Posterior cingulate gyrus (tissue), 11 donors: ENCODE data around the gene IGIP.

Source experiments
- DNase-seq, 10 donors: peaks; one replicate each; pipeline versions ENCODE4 v3.0.0 to v3.0.0-alpha.2; 2020 to 2021; ENCODE audit warnings: mixed read lengths in 3 of 10
- intact Hi-C: fragments of 100-400 bp; cut with DNase I; formaldehyde crosslinking; loops from one replicate; pipeline ENCODE4 v1.15.1; 2023

Gene IGIP

DNA sequence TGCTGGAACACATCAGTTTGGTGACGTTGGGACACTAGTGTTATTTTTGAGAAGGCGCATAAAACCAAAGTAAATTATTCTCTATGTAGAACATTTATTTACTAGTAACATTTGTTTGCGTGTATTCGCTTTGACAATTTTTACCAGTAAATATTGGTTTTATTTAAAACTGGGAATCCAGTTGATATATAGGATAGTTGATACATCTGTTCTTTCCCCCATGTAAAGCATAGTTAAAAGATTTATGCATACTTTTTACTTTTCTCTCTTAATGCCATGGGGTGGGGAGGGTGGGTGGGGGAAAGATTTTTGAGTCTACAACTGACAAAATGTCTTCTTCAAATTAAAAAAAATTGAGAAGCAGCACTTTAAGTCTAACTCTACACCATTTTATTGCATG lies at the start of gene IGIP:
TSS of gene IGIP (plus strand) at position 301 of the 400 bp plus-strand sequence. CDS start 2,540 bp downstream, outside the sequence.
- no peak for DNase-seq
- intact Hi-C loops = no loop called here

DNA sequence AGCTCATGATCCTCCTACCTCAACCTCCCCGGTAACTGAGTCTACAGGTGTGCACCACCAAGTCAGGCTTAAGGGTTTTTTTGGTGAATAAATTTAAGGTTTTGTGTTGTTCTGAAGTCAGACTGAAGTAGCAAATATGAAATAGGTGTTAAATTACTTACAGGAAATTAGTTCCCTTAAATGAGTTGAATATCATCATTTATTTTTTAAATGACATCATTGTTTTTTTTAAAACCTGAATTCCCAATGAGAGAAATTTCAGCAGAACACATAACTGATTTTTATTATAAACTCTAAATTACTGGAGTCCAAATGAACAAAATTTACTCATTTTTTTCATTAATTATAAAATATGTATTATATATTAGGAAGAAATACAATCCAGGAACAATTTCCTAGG lies 49.6 kb upstream of the IGIP start:
- DNase-seq = no peak
- intact Hi-C loops = no loop called here

DNA sequence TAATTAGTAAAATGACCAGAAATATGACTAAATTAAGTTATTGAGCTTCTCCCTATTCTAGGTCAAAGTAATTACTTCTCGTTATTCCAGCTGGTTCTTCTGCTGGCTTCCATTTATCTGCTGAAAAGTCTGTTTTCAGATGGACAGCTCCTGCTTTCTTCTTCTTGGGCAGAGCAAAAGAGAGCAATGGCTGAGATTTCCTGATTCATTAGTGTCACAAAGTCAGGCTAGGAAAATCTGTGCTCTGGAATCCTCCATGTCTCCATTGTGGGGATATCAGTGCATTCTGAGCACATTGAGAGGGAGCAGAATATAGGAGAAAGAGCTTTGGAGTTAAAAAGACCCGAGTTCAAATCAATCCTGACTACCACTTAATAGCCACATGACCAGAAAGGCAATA lies 48.9 kb upstream of the IGIP start:
- intact Hi-C loops = no loop called here
- no peak for DNase-seq

DNA sequence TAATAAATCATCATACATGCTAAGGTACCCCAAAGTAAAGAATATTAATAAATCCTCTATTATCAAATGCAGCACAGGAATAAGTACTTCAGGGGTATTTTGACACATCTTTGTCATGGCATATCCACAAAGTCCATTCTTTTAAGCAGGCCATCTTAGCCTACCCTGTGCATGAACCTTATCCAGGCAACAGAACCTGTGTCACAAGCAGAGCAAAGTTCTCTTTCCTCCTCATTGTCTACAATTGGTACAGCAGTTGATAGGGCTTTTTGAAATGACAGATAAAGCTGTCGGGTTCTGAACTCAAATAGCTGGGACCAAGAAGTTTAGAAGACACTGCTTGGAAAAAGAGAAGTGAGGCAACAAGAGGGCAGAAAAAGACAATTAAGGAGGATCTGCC lies 42.6 kb upstream of the IGIP start:
- no peak for DNase-seq
- intact Hi-C loops = no loop called here

DNA sequence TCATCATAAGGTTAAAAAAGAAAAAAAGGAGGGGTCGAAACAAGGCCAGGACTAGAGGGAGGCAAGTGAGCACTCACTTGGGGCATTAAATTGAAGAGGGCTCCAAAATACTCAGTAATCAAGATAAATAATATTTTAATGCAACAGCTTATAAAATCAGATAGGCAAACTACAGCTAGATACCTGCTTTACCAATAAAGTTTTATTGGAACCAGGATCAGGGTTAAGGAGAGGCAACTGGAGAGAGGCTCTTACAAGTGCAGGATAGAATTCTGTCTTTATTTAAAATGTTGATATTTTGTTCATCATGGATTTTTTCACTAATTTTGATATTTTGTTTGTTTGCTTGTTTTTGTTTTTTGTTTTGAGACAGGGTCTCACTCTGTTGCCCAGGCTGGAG lies 42.1 kb upstream of the IGIP start:
- intact Hi-C loops = no loop called here

DNA sequence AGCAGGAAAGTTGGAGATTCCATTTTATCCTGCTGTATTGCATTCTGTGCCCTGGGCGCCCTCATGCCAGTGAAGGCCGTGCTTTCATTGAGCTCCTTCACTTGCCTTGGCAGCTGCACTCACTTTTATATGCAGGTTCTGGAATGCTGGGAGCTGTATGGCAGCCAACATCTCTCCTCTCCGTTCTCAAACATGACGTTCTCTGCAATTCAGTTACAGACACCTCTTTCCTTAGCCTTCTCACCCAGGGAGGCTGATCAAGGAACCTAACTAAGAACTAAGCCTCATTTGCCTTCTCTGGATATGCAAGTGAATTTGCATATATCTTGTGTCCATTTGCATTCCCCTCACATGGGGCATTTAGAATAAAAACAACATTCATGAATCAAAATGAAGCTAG lies 41.2 kb upstream of the IGIP start:
- intact Hi-C loops = no loop called here

More for the DNA sequence above, 42.1 kb upstream of the IGIP start:
- DNase-seq = no peak

DNA sequence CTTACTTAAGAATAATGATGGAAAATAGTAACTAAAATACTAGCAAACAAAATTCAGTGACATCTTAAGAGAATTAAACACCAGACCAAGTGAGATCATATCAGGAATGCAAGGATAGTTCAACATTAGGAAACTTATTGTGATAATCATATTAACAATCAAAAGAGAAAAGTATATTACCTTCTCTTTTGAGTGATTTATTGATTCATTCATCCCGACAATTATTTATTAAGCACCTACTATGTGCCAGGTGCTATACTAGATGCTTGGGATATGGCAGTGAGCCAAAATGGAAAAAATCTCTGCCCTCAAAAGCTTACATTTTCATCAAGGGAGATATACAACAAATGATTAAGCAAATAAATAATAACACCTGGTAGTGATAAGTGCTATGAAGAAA lies 35.5 kb upstream of the IGIP start:
- intact Hi-C loops = no loop called here
- no peak for DNase-seq

More for the DNA sequence above, 41.2 kb upstream of the IGIP start:
- peak in 6 of 10 donors; percentile 8 to 82 (median 27) for DNase-seq

DNA sequence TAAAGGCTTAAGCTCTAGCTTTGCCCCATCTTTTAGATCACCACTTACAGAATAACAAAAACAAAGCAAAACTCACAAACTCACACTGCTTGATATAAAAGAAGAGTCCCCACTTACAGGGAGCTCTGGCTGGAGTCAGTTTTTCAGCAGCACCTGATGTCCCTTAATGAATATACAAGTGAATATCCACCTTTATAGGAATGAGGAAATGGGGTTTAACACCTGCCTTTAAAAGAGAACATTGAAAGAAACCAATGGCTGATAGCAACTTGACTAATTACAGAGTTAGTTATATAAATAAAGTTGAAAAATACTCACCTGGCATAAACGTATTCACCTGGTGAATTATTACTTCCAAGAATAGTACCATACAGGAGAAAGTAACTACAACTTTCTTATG lies 32.6 kb upstream of the IGIP start:
- no peak for DNase-seq
- intact Hi-C loops = no loop called here

DNA sequence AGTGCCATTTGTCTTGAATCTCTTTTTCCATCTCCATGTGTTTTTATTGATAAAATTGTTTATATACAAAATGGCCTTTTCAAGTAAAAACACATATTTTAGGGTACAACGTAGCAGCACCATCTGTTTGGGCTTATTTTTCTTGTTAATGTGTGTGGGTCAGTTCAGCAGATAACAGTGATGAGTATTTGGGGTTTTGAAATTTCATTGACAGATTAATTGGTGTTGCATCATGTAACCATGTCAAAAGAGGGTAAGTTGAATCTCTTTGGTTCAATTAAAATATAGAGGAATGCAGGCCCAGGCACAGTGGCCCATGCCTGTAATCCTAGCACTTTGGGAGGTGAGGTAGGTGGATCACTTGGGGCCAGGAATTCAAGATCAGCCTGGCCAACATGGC lies 31.9 kb upstream of the IGIP start:
- intact Hi-C loops = no loop called here
- no peak for DNase-seq

DNA sequence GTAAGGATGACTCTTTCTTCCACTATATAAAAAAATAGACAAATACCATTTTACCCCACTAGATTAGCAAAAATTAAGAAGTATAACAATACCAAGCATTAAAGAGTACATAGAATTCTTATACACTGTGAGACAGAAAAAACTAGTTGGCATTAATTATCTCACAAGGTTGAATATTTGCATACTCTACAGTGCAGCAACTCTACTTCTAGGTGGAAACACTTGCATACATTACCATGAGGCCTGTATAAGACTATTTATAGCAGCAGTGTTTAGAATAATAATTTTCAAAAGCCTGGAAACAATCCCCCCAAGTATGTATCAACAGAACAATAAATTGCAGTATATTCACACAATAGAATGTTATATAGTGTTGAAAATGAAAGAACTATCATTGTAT lies 30.8 kb upstream of the IGIP start:
- intact Hi-C loops = no loop called here
- no peak for DNase-seq

DNA sequence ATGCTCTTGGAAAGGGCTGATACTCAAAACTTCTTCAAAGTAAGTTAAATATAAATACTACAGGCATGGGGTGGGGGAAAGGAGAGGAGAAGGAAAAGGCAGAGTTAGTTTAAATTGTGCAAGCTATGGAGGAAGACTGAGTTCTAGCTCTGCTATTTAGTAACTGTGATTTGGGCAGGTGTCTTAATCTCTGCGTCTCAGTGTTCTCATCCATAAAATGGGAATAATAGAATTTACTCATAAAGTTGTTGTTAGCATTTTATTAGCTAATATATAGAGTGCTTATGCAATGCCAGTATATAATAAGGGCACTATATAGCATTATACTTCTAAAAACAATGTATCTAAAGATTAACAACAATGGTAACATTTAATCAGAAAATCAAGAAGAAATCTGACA lies 24.6 kb upstream of the IGIP start:
- no peak for DNase-seq
- intact Hi-C loops = no loop called here

DNA sequence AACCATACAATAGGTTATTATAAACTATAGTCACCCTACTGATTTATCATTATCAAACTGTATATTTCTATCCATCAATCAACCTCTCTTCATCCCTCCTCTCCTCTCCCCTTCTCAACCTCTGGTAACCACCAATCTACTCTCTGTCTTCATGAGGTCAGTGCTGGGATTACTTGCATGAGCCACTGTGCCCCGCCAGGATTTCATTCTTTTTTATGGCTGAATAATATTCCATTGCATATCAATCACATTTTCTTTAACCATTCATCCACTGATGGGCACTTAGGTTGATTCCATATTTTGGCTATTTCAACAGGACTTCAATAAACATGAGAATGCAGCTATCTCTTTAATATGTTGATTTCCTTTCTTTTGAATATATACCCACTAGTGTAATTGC lies 22.6 kb upstream of the IGIP start:
- DNase-seq = no peak
- intact Hi-C loops = no loop called here

DNA sequence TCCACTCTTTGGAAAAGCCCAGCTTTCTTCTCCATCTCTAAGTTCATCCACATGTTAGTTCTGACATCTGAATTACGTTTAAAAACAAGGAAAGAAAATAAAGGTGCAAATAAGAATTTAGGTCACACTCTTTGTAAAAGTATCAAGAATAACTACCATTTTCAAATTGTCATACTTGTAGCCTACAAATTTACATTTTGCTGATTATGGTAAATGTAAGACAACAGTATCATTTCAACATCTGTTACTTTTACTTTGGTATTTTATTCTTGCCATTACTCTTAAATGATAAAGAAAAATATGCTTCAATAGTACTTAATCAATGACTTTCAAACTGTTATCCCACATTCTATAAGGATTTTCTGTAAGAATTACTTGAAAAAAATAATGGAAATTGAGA lies 21.6 kb upstream of the IGIP start:
- intact Hi-C loops = no loop called here

DNA sequence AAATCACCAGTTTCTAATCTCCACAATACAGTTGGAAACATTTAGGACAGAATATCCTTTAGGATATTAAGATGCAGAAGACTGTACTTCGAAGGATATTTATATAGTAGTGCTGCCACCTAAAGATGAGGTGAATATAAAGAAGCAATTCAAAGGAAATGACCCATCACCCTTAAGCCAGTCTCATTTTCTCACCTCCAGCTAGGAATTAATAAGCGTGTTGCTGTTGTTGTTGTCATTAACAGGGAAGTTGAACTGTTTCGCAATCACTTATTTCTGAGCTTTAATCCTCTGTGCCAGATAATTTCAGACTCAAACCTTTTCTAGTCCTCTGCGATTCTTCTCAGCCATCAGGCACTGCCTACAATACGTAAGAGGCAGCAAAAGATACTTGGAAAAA lies 19.6 kb upstream of the IGIP start:
- no peak for DNase-seq
- intact Hi-C loops = no loop called here

More for the DNA sequence above, 21.6 kb upstream of the IGIP start:
- no peak for DNase-seq

DNA sequence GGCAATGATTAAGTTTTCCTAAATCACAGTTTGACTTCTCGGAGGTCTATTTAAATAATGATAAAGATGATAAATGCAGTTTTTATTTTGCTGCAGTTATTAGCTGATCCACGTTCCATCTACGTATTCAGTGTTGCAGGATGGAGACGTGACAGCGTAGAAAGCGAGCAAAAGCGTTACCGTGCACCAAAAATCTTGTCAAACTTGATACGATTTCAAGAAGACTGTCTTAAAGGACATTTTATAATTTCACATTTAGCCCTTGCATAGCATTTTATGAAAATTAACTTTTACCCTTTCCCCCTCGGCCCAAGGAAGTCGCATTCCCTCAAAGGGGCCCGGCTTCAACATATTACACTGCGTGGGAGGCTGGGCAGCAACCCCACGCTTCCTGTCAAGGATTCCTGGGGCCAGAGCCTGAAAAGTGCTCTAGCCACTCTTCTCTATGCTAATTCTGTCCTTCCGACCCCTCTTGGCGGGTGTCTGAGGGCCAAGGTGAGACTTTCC lies 18.9 kb upstream of the IGIP start:
- intact Hi-C loops = no loop called here
- DNase-seq = no peak

DNA sequence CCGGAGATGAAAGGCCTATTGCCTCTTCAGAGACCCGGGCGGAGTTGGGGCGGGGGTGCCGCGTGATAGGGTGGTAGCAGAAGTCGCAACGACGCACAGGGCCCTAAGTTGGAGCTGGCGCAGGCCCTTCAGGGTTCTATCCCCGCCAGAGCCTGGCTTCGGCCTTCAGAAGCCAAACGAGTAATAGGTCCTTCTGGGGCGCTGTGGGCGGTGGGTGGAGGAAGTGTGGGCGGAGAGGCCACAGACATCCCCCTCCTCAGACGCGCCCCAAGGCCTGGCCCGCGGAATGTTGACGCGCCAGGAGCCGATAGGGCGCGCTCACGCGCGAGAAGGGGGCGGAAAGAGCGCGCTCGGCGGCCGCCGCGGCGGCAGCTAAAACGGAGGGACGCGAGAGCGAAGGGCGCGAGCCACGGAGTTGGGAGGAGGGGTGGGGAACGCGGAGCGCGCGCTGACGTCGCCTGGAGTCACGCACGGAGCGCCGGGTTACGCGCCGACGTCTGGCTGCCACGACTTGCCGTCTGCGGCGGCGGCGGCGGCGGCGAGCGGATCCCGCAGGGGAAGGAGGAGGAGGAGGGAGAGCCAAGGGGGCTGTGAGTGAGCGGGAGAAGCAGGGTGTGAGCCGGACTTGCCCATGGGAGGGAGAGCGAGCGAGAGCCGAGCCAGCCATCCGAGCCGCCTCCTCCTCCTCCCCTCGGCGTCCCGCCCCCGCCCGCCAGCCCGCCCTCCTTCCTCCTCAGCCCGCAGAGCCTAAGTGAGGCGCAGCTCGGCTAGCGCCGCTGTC lies 18.2 kb upstream of the IGIP start:
- DNase-seq = peak; percentile 85 to 99 (median 92)
- intact Hi-C loops = no loop called here

DNA sequence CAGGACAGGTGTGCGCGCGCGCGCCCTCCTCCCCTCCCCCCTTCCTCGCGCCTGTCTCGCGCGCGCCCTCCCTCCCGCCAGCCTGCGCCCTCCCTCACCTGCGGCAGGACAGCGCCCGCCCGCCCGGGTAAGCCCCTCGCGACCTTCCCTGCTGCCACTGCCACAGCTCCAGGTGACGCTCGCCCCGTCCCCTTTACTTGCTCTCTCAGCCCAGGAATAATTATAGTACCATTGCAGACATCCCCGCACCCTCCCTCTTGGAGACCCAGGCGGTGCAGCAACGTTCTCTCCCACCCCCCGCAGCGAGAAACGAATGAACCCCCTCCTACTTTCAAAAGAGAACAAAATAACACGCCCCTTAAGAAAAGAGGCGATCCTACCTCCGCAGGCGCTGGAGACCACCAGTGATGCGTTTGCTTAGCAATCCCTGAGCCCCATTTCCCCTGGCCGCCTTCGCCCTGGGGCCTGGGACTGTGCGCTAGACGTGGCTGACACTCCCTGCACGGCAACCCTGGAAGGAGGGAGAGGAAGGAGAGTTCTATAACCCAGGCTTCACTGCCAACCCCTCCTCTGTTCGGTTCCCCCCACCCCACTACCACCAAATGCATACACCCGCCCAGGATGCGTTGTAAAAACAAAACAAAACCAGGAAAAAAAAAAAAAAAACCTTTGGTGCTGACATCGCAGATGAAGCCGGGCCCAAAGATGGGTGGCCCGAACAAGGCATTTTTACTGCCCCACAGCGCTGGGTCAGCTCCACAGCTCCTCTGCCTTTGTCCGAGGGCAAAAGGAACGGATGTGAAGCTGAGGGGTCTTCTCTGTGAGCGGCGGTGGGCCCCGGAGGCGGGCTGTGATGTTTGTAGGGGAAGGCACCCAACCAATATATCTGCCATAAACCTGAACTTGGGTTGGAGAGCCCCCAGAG lies 17.4 kb upstream of the IGIP start:
- intact Hi-C loops = no loop called here
- DNase-seq = peak in 7 of 10 donors; percentile 17 to 80 (median 31)

DNA sequence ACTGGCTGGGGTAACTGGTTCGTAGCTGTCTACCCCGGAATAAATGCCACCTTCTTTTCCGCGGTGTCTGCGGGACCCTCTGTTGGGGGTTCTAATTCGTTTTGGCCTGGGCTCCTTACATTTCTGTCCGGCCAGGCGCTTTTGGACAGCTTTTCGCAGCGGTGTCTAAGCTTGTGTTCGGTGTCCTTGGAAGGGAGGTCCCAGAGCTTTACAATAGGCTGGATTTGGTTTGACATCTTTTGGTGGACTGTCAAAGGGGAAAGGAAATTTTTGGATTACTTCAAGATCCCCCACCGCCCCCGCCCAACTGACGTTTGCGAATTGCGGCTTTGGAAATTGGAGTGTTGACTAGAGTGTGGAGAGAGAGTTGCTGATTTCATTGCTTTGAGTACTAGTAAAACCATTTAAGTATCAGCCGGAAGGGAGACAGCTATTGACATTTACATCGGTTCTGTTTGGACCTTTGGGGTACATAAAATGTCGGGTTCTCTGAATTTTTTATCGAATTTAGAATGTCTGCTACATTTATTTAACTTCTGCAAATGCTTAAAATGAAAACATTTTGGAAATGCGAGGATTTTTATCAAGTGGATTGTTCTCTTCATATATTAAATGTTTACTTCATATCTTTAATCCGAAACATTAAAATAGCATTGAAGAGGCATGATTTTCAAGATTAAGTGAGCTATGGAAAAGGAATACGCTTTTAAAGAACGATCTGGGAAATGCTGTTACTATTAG lies 16.5 kb upstream of the IGIP start:
- DNase-seq = peak in 4 of 10 donors; percentile 6 to 69 (median 40)
- intact Hi-C loops = no loop called here

DNA sequence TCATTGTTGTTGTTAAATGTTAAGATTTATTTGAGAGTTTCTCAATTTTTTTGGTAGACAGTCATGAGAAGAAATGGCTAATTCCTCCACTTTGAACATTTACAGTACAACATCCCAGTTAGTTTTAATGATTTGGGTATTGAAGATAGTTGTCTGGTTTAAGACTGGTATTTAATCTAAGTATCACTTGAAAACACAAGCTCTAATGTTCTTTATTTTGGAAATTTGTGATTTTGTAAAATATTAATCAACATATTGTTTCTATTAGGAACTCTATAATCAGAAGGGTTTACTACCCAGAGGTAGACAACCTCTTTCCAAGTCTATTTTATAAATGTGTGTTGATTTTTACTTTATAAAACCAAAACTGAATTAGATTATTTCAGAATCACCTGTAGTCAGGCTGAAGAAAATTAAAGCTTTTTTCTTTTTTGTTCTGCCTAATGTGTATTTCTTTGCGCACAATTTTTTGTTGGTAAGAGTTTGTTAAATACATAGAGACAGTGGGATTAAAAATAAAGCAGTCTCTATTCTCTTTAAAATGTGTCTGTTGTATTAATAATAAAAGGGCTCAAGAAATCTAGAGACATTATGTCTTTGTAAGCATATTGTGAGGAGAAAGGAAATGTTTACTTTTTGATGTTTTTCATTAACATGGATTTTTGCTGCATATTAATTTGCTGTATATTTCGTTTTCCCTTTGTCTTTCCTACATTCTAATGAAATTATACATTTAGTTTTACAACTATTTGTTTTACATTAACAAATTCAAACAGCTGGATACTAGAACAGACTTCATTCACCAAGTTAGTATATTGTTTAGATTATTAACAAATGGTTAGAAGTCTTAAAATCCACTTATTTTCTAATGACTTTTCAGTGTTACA lies 15.7 kb upstream of the IGIP start:
- intact Hi-C loops = loop anchor here (5.0 kb wide), 1 partner anchor 37 kb away; no protein-coding TSS in a partner anchor
- no peak for DNase-seq

DNA sequence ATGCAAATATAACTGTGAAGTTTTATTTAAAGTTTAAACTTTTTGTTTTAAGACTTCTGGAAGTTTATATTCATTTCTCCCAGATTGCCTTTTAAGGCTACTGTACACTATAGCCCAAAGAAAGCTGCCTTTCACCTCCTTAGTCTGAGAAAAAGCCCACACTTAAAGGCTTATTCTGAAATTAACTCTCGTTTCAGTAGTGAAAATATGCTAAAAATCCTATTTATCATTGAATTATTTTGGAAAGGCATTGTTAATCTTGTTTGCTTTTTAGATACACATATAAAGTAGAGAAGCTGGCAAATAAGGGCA lies 15.1 kb upstream of the IGIP start:
- DNase-seq = no peak
- intact Hi-C loops = loop anchor here (5.0 kb wide), 1 partner anchor 37 kb away; no protein-coding TSS in a partner anchor
